IPS-20b (cell line): Measurements from ENCODE around the gene MRGPRG.

Experiments
- H3K27ac ChIP-seq: one replicate; pipeline ENCODE4 v1.5.1; 2013; ENCODE audit warnings: low read length
- H3K27me3 ChIP-seq: 2 replicates; pipeline ENCODE4 v1.6.1; 2013; ENCODE audit warnings: mild to moderate bottlenecking, low read length, inconsistent platforms; ENCODE audit not compliant: insufficient read depth
- H3K36me3 ChIP-seq: 2 replicates; pipeline ENCODE4 v1.6.1; 2013; ENCODE audit warnings: low read depth, mild to moderate bottlenecking, inconsistent platforms, low read length, moderate library complexity; ENCODE audit not compliant: insufficient read depth
- H3K4me1 ChIP-seq: 2 replicates; pipeline ENCODE4 v1.6.1; 2013; ENCODE audit warnings: mild to moderate bottlenecking, control low read depth, inconsistent platforms, low read length, moderate library complexity; ENCODE audit not compliant: insufficient read depth
- H3K4me3 ChIP-seq: 2 replicates; pipeline ENCODE4 v1.5.1; 2013; ENCODE audit warnings: mild to moderate bottlenecking, low read length, inconsistent platforms
- H3K9ac ChIP-seq: 2 replicates; pipeline ENCODE4 v1.6.1; 2013; ENCODE audit warnings: low read depth, mild to moderate bottlenecking, inconsistent platforms, low read length, moderate library complexity
- H3K9me3 ChIP-seq: 2 replicates; pipeline ENCODE4 v1.6.1; 2013; ENCODE audit warnings: mild to moderate bottlenecking, low read depth, low read length, inconsistent platforms; ENCODE audit not compliant: insufficient read depth

Gene MRGPRG

DNA sequence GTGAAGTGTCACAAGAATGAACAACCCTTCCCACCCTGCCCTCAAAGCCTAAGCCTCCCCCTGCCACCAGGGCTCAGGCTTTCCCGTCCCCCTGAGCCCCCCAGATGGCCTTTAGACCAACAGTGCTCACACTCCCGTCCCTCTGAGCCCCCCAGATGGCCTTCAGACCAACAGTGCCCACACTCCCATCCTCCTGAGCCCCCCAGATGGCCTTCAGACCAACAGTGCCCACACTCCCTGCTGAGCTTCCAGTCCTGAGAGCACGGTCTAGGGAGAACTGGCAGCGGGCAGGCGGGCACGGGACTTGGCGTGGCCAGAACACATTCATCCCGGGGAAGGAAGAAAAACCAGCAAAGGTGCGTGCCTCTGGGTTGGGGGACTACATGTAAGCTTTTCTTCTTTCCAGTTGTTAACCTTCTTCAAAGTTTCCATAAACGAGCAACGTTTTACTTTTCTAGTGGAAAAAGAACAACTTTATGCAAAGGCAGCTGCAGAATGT is 2.5 kb downstream of the MRGPRG start:
- no peak overlapping the region for H3K4me3 ChIP-seq
- no peak overlapping the region for H3K27ac ChIP-seq
- H3K4me1 ChIP-seq: no peaks in the 10 kb centered on the region; the same call in 1 of the 2 replicates
- H3K36me3 ChIP-seq: no peaks in the 10 kb centered on the region
- no peaks in the 10 kb centered on the region for H3K9me3 ChIP-seq
- 0 out of 2 replicates have a peak, but pooled peaks cover 8% of the 10 kb centered on the region for H3K27me3 ChIP-seq
- H3K9ac ChIP-seq: no peak overlapping the region

DNA sequence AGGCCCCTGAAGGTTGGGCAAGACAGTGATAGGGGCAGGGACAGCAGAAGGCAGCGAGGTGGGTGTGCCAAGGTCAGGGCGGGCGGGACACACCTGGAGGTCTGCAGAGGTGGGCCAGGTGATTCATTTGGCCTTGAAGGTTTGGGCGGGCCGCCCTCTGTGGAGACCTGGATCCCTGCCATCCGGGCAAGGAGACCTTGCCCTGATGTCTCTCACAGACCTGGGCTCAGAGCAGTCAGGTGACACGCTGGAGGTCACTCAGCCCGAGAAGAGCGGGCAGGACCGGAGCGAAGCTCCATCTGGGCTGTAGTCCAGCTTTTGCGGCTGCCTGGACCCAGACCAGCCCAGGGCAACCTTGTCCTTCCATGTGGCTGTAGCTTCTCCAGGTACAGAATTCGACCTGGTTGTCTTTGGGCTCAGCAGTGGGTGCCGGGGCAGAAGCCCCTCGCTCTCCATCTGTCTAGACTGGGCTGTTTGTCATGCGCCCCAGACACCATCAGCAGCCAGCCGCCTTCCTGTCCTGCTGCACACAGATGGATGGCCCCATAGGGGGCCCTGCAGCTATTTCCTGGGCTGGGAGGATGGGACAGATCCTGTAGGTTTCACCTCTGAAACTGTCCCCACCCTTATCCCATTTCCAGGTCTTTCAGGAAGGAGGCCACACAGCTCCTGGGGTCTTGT is 3.1 kb downstream of the MRGPRG start:
- no peak overlapping the region for H3K9ac ChIP-seq
- H3K27me3 ChIP-seq: 0 out of 2 replicates have a peak, but pooled peaks cover 8% of the 10 kb centered on the region
- no peaks in the 10 kb centered on the region for H3K9me3 ChIP-seq
- H3K4me3 ChIP-seq: no peak overlapping the region
- H3K27ac ChIP-seq: no peak overlapping the region
- no peaks in the 10 kb centered on the region for H3K36me3 ChIP-seq
- no peaks in the 10 kb centered on the region; the same call in 1 of the 2 replicates for H3K4me1 ChIP-seq

DNA sequence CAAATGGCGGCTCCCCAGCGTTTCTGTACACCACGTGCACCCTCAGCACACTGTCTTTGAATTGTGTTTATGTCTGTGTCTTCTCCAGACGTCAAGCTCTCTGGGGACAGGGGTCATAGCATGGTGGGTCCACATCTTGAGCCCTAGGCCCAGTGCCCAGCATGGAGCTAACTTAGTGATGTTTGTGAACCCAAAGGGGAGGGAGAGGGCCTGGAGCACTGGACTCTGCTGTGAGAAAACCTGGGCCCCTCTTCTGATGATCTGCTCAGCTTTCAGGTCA is 4.3 kb downstream of the MRGPRG start:
- H3K9me3 ChIP-seq: no peaks in the 10 kb centered on the region
- no peaks in the 10 kb centered on the region; the same call in 1 of the 2 replicates for H3K4me1 ChIP-seq
- H3K36me3 ChIP-seq: no peaks in the 10 kb centered on the region
- H3K27ac ChIP-seq: no peak overlapping the region
- no peak overlapping the region for H3K9ac ChIP-seq
- no peak overlapping the region for H3K4me3 ChIP-seq
- peaks cover 13% of the 10 kb centered on the region for H3K27me3 ChIP-seq

DNA sequence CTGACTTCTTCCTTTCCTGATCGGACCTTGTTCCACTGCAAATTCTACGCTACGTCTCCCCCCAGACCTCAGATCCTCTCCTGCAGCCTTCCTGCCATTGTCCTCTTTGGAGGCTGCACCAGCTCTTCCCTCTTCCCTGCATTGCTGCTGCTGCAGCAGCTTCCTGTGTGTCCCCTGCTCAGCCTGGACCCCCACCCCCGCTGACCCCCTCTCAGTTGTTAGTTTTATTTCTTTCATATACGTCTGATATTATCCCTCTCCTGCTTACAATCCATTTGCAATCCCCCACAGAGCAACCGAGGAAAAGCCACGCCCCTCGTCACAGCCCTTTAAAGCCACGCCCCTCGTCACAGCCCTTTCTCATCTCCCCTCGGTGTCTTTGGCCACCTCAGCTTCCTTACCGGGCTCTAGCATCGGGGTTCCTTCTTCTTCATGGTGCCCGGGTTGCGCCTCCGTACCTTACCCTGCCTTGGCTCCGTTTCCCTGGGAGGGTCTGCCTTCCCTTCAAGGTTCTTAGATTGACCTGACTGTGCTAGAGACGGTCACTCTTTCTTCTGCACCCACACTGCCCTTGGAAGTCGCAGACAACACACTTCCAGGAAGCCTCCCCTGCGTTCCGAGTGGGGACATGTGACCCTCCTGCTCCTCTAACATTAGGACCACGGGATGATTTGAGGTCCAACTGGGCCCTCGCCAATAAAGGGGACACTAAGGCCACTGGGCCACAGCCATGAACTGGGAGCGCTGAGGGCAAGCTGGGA is 4.8 kb downstream of the MRGPRG start:
- Histone ChIP-seq H3K4me1 (no peaks in the 10 kb centered on the region; the same call in 1 of the 2 replicates), H3K27ac (no peak overlapping the region), H3K27me3 (peaks cover 18% of the 10 kb centered on the region), H3K36me3 (no peaks in the 10 kb centered on the region), H3K9ac (no peak overlapping the region), H3K4me3 (no peak overlapping the region; the same call in 1 of the 2 replicates), H3K9me3 (no peaks in the 10 kb centered on the region)

DNA sequence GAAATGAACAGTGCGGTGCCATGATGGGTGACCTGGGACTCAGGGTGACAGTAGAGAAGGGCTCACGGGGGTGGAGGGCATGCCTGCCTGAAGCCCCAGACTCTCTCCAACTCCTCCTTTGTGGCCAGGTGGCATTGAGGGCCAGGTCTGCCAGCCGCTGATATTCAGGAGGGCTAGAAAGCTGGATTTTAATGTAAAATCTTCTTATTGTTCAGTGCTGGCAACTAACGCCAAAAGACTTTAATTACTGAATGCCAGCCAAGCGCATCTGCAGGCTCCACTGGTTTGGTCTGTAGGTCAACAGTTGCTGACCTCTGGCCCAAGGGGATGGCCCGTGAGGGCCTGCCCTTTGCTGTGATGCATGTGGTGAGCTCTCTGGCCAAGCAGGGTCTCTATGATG is 10.3 kb downstream of the MRGPRG start:
- Histone ChIP-seq H3K9me3 (no peaks in the 10 kb centered on the region), H3K36me3 (no peaks in the 10 kb centered on the region), H3K27me3 (peaks cover 38% of the 10 kb centered on the region), H3K27ac (no peak overlapping the region), H3K4me1 (peaks cover 2% of the 10 kb centered on the region; the same call in 1 of the 2 replicates), H3K9ac (no peak overlapping the region), H3K4me3 (no peak overlapping the region)

DNA sequence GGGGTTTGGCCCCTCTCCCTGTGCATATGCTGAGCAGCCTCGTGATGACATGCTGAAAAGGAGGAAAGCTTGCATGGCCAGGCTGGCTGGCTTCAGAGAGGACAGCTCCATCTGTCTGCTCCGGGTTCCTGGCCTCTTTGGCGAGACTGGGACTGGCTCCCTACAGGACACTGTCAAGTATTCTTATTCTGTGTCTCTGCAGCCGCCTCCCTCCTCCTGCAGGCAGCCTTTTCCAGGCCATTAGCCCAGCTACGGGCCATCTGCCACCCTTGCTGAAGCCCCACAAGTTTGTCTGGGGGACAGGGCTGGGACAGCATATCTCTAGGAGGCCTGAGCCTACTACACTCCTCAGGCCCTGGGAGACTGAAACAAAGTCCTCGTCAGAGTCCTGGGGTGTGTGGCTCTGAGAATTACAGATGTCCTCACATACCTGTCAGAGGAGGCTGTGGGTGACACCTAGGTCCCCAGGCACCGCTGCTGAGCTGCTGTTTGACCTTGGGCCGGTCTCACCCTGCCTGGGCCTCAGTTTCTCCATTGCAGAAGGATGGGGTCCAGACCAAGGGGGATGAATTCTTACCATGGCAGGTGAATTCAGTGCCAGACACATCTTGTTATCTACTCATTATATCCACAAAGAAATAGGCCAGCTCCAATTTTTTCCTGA is 11.0 kb downstream of the MRGPRG start:
- Histone ChIP-seq H3K9me3 (no peaks in the 10 kb centered on the region), H3K4me1 (peaks cover 2% of the 10 kb centered on the region; the same call in 1 of the 2 replicates), H3K27ac (no peak overlapping the region), H3K36me3 (no peaks in the 10 kb centered on the region), H3K4me3 (no peak overlapping the region), H3K27me3 (peaks cover 44% of the 10 kb centered on the region), H3K9ac (no peak overlapping the region)

DNA sequence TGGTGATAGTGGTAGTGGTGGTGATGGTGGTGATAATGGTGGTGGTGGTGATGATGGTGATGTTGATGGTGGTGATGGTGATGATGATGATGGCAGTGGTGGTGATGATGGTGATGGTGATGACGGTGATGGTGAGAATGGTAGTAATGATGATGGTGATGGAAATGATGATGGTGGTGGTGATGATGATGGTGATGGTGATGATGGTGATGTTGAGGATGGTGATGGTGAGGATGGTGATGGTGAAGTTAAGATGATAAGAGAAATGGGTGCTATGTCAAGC is 11.8 kb downstream of the MRGPRG start:
- no peak overlapping the region for H3K4me3 ChIP-seq
- no peak overlapping the region for H3K27ac ChIP-seq
- peaks cover 52% of the 10 kb centered on the region for H3K27me3 ChIP-seq
- no peaks in the 10 kb centered on the region for H3K36me3 ChIP-seq
- H3K9me3 ChIP-seq: no peaks in the 10 kb centered on the region
- no peak overlapping the region for H3K9ac ChIP-seq
- H3K4me1 ChIP-seq: peaks cover 2% of the 10 kb centered on the region; the same call in 1 of the 2 replicates

DNA sequence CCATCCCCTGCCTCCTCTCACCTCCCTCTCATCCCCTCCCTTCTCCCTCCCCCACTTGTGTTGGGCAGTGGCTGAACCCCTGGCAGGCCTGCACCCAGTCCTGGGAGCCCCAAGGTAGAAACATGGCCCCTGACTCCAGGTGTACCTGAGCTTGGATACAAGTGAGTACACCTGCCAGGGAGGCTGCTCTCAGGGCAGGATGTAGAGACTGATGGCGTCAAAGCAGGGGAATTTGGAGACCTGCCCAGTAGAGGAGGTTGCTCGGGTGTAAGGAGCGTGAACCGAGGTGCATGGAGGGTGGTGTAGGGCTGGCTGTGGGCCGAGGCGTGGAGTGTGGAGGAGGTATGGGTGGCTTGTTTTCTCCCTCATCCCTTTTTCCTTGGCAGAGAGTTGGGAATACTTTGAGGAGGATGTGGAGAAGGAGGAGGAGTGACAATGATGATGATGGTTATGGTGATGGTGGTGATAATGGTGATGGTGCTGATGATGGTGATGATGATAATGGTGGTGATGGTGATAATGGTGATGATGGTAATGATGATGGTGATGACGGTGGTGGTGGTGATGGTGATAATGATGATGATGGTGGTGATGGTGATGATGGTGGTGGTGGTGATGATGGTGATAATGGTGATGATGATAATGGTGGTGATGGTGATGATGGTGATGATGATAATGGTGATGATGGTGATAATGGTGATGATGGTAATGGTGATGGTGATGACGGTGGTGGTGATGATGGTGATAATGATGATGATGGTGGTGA is 12.3 kb downstream of the MRGPRG start:
- Histone ChIP-seq H3K4me3 (no peak overlapping the region), H3K4me1 (peaks cover 2% of the 10 kb centered on the region; the same call in 1 of the 2 replicates), H3K36me3 (no peaks in the 10 kb centered on the region), H3K9me3 (no peaks in the 10 kb centered on the region), H3K27me3 (peaks cover 58% of the 10 kb centered on the region), H3K9ac (no peak overlapping the region), H3K27ac (no peak overlapping the region)

DNA sequence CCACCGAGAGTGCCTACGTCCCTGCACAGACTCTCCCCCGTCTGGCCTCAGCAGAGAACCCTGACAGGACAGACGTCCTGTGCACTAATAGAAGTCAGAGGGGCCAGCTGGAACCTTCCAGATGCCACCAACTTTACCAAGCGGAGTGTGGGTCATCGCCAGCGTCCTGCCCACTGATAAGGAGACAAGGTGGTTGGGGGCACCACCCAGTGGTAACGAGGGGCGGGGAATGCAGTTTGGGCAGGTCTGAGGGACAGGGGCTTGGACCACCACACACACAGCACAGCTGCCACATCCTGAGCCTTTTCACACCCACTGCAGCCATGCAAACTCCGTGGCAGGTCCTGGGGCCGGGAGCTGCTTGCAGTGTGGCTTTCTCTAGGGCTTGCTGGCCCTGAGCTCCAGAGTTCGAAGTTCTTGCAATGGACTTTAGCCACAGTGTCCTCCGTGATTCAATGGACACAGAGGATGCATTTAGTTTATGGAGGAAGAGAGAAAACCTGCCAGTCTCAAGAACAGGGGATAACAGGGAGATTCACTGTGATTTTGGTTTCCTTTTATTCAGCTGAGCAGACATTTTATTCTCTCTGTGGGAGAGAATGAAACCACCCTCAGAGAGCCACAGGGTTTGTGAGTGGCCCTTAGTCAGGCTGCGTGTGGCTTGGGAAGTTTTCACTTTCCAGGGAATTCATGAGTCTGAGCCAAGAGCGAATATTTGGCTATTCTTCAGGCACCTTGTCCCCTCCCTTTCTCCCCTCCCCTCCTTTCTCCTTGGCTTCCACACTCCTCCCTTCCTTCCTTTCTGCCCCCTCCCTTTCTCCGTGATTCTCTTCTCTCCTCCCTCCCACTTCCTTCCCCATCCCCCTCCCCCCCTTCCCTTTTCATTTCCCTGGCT is 13.1 kb downstream of the MRGPRG start:
- Histone ChIP-seq H3K4me3 (no peak overlapping the region), H3K9me3 (no peaks in the 10 kb centered on the region), H3K36me3 (no peaks in the 10 kb centered on the region)

DNA sequence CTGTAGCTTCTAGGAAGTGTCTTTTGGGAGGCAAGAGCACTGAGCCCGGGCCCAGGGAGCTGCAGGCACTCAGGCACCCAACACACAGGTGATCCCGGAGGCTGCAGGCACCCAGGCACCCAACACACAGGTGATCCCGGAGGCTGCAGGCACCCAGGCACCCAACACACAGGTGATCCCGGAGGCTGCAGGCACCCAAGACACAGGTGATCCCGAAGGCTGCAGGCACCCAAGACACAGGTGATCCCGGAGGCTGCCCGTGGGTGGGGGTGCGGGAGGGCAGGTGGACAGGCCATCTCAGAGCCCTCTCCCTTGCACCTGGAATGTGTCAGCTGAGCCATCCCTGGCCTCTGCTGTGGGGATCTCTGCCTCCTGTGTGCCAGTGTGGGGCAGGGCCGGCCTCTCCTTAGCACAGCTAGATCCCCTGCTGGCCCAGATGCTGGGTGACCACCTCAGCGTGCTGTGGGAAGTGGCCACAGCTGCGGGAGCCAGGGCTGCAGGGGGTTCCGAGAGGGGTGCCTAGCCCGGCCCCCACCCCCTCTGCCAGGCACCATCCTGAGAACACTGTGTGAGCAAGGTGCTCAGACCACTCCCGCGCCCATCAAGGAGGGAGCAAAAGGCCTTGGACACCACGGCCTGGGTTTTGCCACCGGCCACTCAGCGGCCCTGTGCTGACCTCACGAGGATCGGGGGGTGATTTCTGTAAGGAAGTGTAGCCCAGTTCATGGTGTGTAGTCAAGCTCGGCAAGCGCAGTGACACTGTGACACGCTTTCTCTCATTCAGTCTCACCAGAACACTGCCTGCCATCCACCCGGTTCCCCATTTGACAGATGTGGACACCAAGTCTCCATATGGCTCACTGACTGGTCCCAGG is 14.2 kb downstream of the MRGPRG start:
- Histone ChIP-seq H3K9me3 (no peaks in the 10 kb centered on the region), H3K4me3 (no peak overlapping the region), H3K27me3 (peaks cover 62% of the 10 kb centered on the region), H3K36me3 (no peaks in the 10 kb centered on the region), H3K9ac (no peak overlapping the region), H3K27ac (no peak overlapping the region), H3K4me1 (peaks cover 2% of the 10 kb centered on the region; the same call in 1 of the 2 replicates)

More for the DNA sequence above, 13.1 kb downstream of the MRGPRG start:
- peaks cover 66% of the 10 kb centered on the region for H3K27me3 ChIP-seq
- H3K4me1 ChIP-seq: peaks cover 2% of the 10 kb centered on the region; the same call in 1 of the 2 replicates
- no peak overlapping the region for H3K9ac ChIP-seq
- no peak overlapping the region for H3K27ac ChIP-seq
